HepG2 (cell line): Measurements from ENCODE around the gene CIAPIN1. TPM values are rescaled to one million over a fixed set of nuclear protein-coding genes. Genes with fewer than 3 reads are reported as not detected.
A peak's percentile ranks its signal among the peaks of the same experiment; 100 is the strongest.

ENCODE experiments used
- AKAP8 ChIP-seq: sonication (generic); formaldehyde crosslinking; IDR thresholded peaks from 2 replicates; pipeline ENCODE4 v1.5.1; 2020; ENCODE audit warnings: mild to moderate bottlenecking, missing genetic modification reagents
- ARNT ChIP-seq: fragments of 450-650 bp; IDR thresholded peaks from 2 replicates; pipeline ENCODE4 v1.6.1; 2017
- HDAC2 ChIP-seq: sonication (generic); formaldehyde crosslinking; IDR thresholded peaks from 2 replicates; pipeline ENCODE4 v1.4.0; 2020; ENCODE audit warnings: missing genetic modification reagents
- NR1H2 ChIP-seq: sonication (generic); formaldehyde crosslinking; IDR thresholded peaks from 2 replicates; pipeline ENCODE4 v1.8.1; 2022; ENCODE audit warnings: low read depth, missing genetic modification reagents, borderline replicate concordance
- PAF1 ChIP-seq: IDR thresholded peaks from 2 replicates; pipeline ENCODE4 v1.6.1; 2016; ENCODE audit warnings: missing genetic modification reagents, missing compliant biosample characterization
- PHF20 ChIP-seq: sonication (generic); formaldehyde crosslinking; IDR thresholded peaks from 2 replicates; pipeline ENCODE4 v1.5.0; 2020; ENCODE audit warnings: mild to moderate bottlenecking, missing genetic modification reagents
- RARG ChIP-seq: sonication (generic); formaldehyde crosslinking; IDR thresholded peaks from 2 replicates; pipeline ENCODE4 v1.4.0; 2020; ENCODE audit warnings: low read depth, mild to moderate bottlenecking, missing genetic modification reagents
- RBM39 ChIP-seq: fragments of 200-400 bp; formaldehyde crosslinking; IDR thresholded peaks from one replicate; pipeline ENCODE4 v1.6.1; 2018; ENCODE audit warnings: antibody characterized with exemption, mild to moderate bottlenecking, low read depth, low read length; ENCODE audit not compliant: poor library complexity, severe bottlenecking
- SIN3A ChIP-seq: IDR thresholded peaks from 2 replicates; pipeline ENCODE4 v1.6.1; 2011; ENCODE audit warnings: low read depth, mild to moderate bottlenecking, control low read depth, low read length, borderline replicate concordance
- SP2 ChIP-seq: sonication (generic); formaldehyde crosslinking; IDR thresholded peaks from 2 replicates; pipeline ENCODE4 v1.5.1; 2020; ENCODE audit warnings: mild to moderate bottlenecking, missing genetic modification reagents
- ZBTB38 ChIP-seq: sonication (generic); formaldehyde crosslinking; IDR thresholded peaks from 2 replicates; pipeline ENCODE4 v1.5.1; 2020; ENCODE audit warnings: mild to moderate bottlenecking, missing genetic modification reagents
- ZFYVE20 ChIP-seq: sonication (generic); formaldehyde crosslinking; IDR thresholded peaks from 2 replicates; pipeline ENCODE4 v1.8.0; 2023; ENCODE audit warnings: low read depth, mild to moderate bottlenecking, moderate library complexity, missing genetic modification reagents, borderline replicate concordance
- ZNF333 ChIP-seq: sonication (generic); formaldehyde crosslinking; IDR thresholded peaks from 2 replicates; pipeline ENCODE4 v1.4.0; 2020; ENCODE audit warnings: mild to moderate bottlenecking, missing genetic modification reagents, borderline replicate concordance
- ZNF451 ChIP-seq: sonication (generic); formaldehyde crosslinking; IDR thresholded peaks from 2 replicates; pipeline ENCODE4 v1.5.0; 2020; ENCODE audit warnings: mild to moderate bottlenecking, missing genetic modification reagents
- ZNF556 ChIP-seq: sonication (generic); formaldehyde crosslinking; IDR thresholded peaks from 2 replicates; pipeline ENCODE4 v1.4.0; 2020; ENCODE audit warnings: mild to moderate bottlenecking, missing genetic modification reagents, borderline replicate concordance
- ZNF557 ChIP-seq: sonication (generic); formaldehyde crosslinking; IDR thresholded peaks from 2 replicates; pipeline ENCODE4 v1.4.0; 2020; ENCODE audit warnings: missing genetic modification reagents
- ZNF616 ChIP-seq: sonication (generic); formaldehyde crosslinking; IDR thresholded peaks from 2 replicates; pipeline ENCODE4 v1.5.0; 2020; ENCODE audit warnings: low read depth, mild to moderate bottlenecking, missing genetic modification reagents
- ZNF766 ChIP-seq: sonication (generic); formaldehyde crosslinking; IDR thresholded peaks from 2 replicates; pipeline ENCODE4 v1.5.0; 2020; ENCODE audit warnings: missing genetic modification reagents, borderline replicate concordance
- ZSCAN29 ChIP-seq: sonication (generic); formaldehyde crosslinking; conservative IDR thresholded peaks from 2 replicates; pipeline ENCODE4 v1.4.0; 2020; ENCODE audit warnings: mild to moderate bottlenecking, missing genetic modification reagents
- ZZZ3 ChIP-seq: sonication (generic); formaldehyde crosslinking; IDR thresholded peaks from 2 replicates; pipeline ENCODE4 v1.4.0; 2020; ENCODE audit warnings: missing genetic modification reagents, mild to moderate bottlenecking, borderline replicate concordance
- polyA plus RNA-seq, 8 experiments: library from polyadenylated mRNA; depleted of rRNA in 3 of 8; stranded (reverse) in 7 of 8; unstranded in 1 of 8; fragments of >200 nt; fragmentation: Illumina TruSeq in 4 of 8; extraction: Trizol in 4 of 8; gene quantifications; 2 replicates each; pipeline versions ENCODE4 v1.2.1 to v1.2.3, GENCODE V29; 2011 to 2016; ENCODE audit warnings: low read depth in 4 of 8, missing spikeins in 1 of 8, mixed read lengths in 1 of 8; ENCODE audit not compliant: insufficient read depth in 1 of 8
- total RNA-seq, 5 experiments: library from RNA; depleted of rRNA; stranded (reverse); fragments of >200 nt; fragmentation: Illumina TruSeq; extraction: Trizol; gene quantifications; 2 replicates each; pipeline ENCODE4 v1.2.3, GENCODE V29; 2016; ENCODE audit warnings: low read depth in 1 of 5
- TF ChIP-seq, protein P1 (sequence below): sonication (generic); formaldehyde crosslinking; IDR thresholded peaks from 2 replicates; pipeline ENCODE4 v1.4.0; 2020; ENCODE audit warnings: missing genetic modification reagents
- TF ChIP-seq, protein P2 (sequence below): sonication (generic); formaldehyde crosslinking; IDR thresholded peaks from 2 replicates; pipeline ENCODE4 v1.8.1; 2023; ENCODE audit warnings: mild to moderate bottlenecking, missing genetic modification reagents
- TF ChIP-seq, protein P3 (sequence below): sonication (generic); formaldehyde crosslinking; IDR thresholded peaks from 2 replicates; pipeline ENCODE4 v1.8.0; 2022; ENCODE audit warnings: missing genetic modification reagents, mild to moderate bottlenecking, borderline replicate concordance
- TF ChIP-seq, protein P4 (sequence below): sonication (generic); formaldehyde crosslinking; IDR thresholded peaks from 2 replicates; pipeline ENCODE4 v1.8.0; 2022; ENCODE audit warnings: mild to moderate bottlenecking, missing genetic modification reagents; ENCODE audit not compliant: insufficient replicate concordance

Gene CIAPIN1
- total and polyA plus RNA-seq, 2 of the 13 experiments (the other 11 are each of a cell fraction or from before 2014, with no cell fraction given) = 69.3 to 89.7 TPM

DNA sequence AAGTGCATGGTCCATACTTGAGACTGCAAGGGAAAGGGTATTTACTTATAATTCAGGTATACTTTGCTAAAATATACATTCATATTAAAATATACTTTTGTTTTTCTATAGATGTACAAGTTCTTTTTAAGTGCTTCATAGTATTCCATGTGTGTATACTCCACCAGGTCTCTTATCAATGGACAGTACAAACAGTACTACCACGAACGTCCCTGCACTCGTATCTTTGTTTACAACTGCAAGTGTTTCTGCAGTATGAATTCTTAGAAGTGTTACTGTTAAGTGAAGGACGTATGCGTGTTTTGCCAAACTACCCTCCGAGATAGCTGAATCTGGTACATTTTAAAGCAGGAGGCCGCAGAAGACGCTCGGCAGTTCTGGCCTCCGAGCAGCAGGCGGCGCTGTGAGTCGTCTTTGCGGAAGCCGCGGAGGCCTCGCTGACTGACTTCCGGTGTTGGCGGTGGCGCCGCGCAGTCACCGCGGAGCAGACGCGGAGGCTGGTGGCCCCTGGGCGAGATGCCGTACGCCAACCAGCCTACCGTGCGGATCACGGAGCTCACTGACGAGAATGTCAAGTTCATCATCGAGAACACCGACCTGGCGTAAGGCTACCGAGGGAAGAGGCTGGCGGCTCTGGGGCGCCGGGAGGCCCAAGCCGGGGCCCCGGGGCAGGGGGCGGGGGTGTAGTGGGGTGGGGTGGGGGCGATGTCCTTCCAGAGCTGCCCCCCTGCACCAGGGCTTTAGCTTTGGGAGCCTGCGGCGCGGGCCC is 15.2 kb upstream of the CIAPIN1 start, which contains the start of gene POLR2C (continued):
- no peak for TF ChIP-seq ZFYVE20 (CRISPR knock-in tag)
- TF ChIP-seq, protein P1, sequence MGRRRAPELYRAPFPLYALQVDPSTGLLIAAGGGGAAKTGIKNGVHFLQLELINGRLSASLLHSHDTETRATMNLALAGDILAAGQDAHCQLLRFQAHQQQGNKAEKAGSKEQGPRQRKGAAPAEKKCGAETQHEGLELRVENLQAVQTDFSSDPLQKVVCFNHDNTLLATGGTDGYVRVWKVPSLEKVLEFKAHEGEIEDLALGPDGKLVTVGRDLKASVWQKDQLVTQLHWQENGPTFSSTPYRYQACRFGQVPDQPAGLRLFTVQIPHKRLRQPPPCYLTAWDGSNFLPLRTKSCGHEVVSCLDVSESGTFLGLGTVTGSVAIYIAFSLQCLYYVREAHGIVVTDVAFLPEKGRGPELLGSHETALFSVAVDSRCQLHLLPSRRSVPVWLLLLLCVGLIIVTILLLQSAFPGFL = no peak
- TF ChIP-seq RBM39 = peak; percentile 62
- TF ChIP-seq, protein P2, sequence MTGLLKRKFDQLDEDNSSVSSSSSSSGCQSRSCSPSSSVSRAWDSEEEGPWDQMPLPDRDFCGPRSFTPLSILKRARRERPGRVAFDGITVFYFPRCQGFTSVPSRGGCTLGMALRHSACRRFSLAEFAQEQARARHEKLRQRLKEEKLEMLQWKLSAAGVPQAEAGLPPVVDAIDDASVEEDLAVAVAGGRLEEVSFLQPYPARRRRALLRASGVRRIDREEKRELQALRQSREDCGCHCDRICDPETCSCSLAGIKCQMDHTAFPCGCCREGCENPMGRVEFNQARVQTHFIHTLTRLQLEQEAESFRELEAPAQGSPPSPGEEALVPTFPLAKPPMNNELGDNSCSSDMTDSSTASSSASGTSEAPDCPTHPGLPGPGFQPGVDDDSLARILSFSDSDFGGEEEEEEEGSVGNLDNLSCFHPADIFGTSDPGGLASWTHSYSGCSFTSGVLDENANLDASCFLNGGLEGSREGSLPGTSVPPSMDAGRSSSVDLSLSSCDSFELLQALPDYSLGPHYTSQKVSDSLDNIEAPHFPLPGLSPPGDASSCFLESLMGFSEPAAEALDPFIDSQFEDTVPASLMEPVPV (CRISPR knock-in tag) = peak; percentile 36; the same call in 1 of the 2 replicates
- TF ChIP-seq ZNF556 (CRISPR knock-in tag) = peak; percentile 82; the same call in 1 of the 2 replicates
- TF ChIP-seq ZNF333 (CRISPR knock-in tag) = no peak
- peak; percentile 90; the same call in 1 of the 2 replicates for TF ChIP-seq SIN3A
- peak; percentile 39; the same call in 1 of the 2 replicates for TF ChIP-seq ZNF557 (CRISPR knock-in tag)
- TF ChIP-seq, protein P3, sequence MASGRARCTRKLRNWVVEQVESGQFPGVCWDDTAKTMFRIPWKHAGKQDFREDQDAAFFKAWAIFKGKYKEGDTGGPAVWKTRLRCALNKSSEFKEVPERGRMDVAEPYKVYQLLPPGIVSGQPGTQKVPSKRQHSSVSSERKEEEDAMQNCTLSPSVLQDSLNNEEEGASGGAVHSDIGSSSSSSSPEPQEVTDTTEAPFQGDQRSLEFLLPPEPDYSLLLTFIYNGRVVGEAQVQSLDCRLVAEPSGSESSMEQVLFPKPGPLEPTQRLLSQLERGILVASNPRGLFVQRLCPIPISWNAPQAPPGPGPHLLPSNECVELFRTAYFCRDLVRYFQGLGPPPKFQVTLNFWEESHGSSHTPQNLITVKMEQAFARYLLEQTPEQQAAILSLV (CRISPR knock-in tag) = peak; percentile 96
- peak; percentile 65; the same call in 1 of the 2 replicates for TF ChIP-seq NR1H2
- peak; percentile 92 for TF ChIP-seq HDAC2 (CRISPR knock-in tag)
- TF ChIP-seq ZNF451 (CRISPR knock-in tag) = peak; percentile 91; the same call in 1 of the 2 replicates
- TF ChIP-seq AKAP8 (CRISPR knock-in tag) = 0 out of 2 replicates have a peak, but pooled peaks have one; percentile 83
- peak; percentile 90 for TF ChIP-seq ZNF766
- TF ChIP-seq ARNT = no peak
- TF ChIP-seq ZSCAN29 (CRISPR knock-in tag) = 0 out of 2 replicates have a peak, but pooled peaks have one; percentile 69
- TF ChIP-seq ZNF616 (CRISPR knock-in tag) = no peak
- peak; percentile 98; the same call in 1 of the 2 replicates for TF ChIP-seq ZZZ3 (CRISPR knock-in tag)
- TF ChIP-seq PHF20 (CRISPR knock-in tag) = peak; percentile 98
- TF ChIP-seq SP2 = peak; percentile 78
- TF ChIP-seq PAF1 = no peak
- no peak for TF ChIP-seq RARG (CRISPR knock-in tag)
- TF ChIP-seq, protein P4, sequence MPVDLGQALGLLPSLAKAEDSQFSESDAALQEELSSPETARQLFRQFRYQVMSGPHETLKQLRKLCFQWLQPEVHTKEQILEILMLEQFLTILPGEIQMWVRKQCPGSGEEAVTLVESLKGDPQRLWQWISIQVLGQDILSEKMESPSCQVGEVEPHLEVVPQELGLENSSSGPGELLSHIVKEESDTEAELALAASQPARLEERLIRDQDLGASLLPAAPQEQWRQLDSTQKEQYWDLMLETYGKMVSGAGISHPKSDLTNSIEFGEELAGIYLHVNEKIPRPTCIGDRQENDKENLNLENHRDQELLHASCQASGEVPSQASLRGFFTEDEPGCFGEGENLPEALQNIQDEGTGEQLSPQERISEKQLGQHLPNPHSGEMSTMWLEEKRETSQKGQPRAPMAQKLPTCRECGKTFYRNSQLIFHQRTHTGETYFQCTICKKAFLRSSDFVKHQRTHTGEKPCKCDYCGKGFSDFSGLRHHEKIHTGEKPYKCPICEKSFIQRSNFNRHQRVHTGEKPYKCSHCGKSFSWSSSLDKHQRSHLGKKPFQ (CRISPR knock-in tag) = peak; percentile 66
- TF ChIP-seq ZBTB38 = peak; percentile 96
